ENCODE results near the gene CYP3A7.

- TF ChIP-seq, protein P1, sequence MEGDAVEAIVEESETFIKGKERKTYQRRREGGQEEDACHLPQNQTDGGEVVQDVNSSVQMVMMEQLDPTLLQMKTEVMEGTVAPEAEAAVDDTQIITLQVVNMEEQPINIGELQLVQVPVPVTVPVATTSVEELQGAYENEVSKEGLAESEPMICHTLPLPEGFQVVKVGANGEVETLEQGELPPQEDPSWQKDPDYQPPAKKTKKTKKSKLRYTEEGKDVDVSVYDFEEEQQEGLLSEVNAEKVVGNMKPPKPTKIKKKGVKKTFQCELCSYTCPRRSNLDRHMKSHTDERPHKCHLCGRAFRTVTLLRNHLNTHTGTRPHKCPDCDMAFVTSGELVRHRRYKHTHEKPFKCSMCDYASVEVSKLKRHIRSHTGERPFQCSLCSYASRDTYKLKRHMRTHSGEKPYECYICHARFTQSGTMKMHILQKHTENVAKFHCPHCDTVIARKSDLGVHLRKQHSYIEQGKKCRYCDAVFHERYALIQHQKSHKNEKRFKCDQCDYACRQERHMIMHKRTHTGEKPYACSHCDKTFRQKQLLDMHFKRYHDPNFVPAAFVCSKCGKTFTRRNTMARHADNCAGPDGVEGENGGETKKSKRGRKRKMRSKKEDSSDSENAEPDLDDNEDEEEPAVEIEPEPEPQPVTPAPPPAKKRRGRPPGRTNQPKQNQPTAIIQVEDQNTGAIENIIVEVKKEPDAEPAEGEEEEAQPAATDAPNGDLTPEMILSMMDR (IDR thresholded peaks at IDR 0.05 in 8 of 11, conservative IDR thresholded peaks at IDR 0.05 in 3 of 11): no peak
- TF ChIP-seq POLR2AphosphoS5 (IDR thresholded peaks at IDR 0.05): no peak
Observed at GRCh38 chr7:99780588-99780987, 45.6 kb upstream of the CYP3A7 start.

Data from spleen (tissue), 7 donors.